Measurements from ENCODE around the gene TRIM69. TPM values are rescaled to one million over a fixed set of nuclear protein-coding genes. Genes with fewer than 3 reads are reported as not detected.
"Not testable (repeated sequence)": the region's sequence is repeated elsewhere in the genome, so short reads cannot be mapped to it uniquely, and the experiment has no call there.

Gene TRIM69
- total RNA-seq, 1 donor from 2014 or later = 19.6 TPM

GRCh38 chr15:44726568-44727484 lies 9.5 kb upstream of the TRIM69 start:
- TF ChIP-seq, protein P1, sequence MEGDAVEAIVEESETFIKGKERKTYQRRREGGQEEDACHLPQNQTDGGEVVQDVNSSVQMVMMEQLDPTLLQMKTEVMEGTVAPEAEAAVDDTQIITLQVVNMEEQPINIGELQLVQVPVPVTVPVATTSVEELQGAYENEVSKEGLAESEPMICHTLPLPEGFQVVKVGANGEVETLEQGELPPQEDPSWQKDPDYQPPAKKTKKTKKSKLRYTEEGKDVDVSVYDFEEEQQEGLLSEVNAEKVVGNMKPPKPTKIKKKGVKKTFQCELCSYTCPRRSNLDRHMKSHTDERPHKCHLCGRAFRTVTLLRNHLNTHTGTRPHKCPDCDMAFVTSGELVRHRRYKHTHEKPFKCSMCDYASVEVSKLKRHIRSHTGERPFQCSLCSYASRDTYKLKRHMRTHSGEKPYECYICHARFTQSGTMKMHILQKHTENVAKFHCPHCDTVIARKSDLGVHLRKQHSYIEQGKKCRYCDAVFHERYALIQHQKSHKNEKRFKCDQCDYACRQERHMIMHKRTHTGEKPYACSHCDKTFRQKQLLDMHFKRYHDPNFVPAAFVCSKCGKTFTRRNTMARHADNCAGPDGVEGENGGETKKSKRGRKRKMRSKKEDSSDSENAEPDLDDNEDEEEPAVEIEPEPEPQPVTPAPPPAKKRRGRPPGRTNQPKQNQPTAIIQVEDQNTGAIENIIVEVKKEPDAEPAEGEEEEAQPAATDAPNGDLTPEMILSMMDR (IDR thresholded peaks at IDR 0.05; ENCODE audit: unreplicated experiment) = no peak
- no peaks in the 10 kb centered on the region for H3K9me3 Mint-ChIP-seq
- H3K4me3 Mint-ChIP-seq = no peak overlapping the region
- H3K27me3 Mint-ChIP-seq (ENCODE audit: low read depth) = no peaks in the 10 kb centered on the region
- H3K36me3 Mint-ChIP-seq = peaks cover 2% of the 10 kb centered on the region
- no peak for DNase-seq (ENCODE audit: low spot score in 2 of 2, unreplicated experiment in 2 of 2)
- H3K27ac Mint-ChIP-seq = peak overlapping the region; percentile 99
- peaks cover 18% of the 10 kb centered on the region for H3K4me1 Mint-ChIP-seq

DNA sequence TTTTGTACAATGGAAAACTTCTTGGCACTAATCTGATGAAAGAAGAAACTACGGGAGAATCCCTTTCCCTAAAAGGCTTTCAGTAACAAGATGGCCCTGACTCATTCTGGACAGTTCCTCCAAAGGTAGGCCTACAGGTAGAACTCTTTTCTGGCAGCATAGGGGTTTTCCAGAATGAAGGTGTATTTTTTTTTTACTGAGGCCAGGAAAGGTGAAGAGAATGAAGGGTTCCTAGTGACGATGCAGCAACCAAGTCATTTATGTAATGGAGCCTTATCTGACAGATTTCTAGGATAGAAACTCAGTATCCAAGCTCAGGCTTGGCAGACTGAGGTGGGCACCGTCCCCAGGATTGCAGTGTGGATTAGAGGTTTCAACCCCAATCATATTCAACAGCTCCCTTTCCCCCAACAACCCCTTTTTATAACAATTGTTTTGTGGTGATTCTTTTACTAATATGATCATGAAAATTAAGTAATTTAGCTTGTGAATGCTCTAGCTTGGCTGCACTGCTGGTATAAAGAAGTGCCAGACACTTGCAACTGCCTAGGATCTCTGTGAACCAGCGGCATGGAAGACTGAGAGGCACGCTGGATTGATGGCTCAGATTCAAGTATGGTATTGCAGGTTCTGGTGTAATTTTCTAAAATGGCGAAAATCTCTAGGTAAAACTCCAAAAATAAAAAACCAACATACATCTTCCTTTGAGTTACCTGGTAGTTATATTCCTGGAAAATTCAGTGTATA lies 8.7 kb upstream of the TRIM69 start:
- H3K4me3 Mint-ChIP-seq = no peak overlapping the region
- H3K4me1 Mint-ChIP-seq = peaks cover 18% of the 10 kb centered on the region
- TF ChIP-seq, protein P1 (IDR thresholded peaks at IDR 0.05; ENCODE audit: unreplicated experiment) = no peak
- no peaks in the 10 kb centered on the region for H3K9me3 Mint-ChIP-seq
- peak overlapping the region; percentile 99 for H3K27ac Mint-ChIP-seq
- peaks cover 3% of the 10 kb centered on the region for H3K36me3 Mint-ChIP-seq
- DNase-seq (ENCODE audit: low spot score in 2 of 2, unreplicated experiment in 2 of 2) = no peak
- no peaks in the 10 kb centered on the region for H3K27me3 Mint-ChIP-seq (ENCODE audit: low read depth)

DNA sequence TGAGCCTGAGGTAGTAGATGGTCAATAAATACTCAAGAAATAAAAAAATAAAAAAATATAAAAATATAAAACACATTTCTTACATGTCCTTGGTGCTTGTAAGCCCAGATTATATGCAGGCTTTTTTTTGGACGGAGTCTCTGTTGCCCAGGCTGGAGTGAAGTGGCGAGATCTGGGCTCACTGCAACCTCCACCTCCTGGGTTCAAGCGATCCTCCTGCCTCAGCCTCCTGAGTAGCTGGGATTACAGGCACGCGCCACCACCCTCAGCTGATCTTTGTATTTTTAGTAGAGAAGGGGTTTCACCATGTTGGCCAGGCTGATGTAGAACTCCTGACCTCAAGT lies 8.1 kb upstream of the TRIM69 start:
- Mint-ChIP-seq H3K4me3 (peak overlapping the region; percentile 98), H3K27ac (peak overlapping the region; percentile 99), H3K4me1 (peaks cover 18% of the 10 kb centered on the region)
- H3K9me3 Mint-ChIP-seq; H3K36me3 Mint-ChIP-seq; DNase-seq (ENCODE audit: low spot score in 2 of 2, unreplicated experiment in 2 of 2); H3K27me3 Mint-ChIP-seq (ENCODE audit: low read depth): not testable (repeated sequence)

GRCh38 chr15:44728576-44729407 lies 7.5 kb upstream of the TRIM69 start:
- peak overlapping the region; percentile 99 for H3K27ac Mint-ChIP-seq
- H3K4me1 Mint-ChIP-seq = peaks cover 18% of the 10 kb centered on the region
- peak overlapping the region; percentile 98 for H3K4me3 Mint-ChIP-seq
- no peaks in the 10 kb centered on the region for H3K27me3 Mint-ChIP-seq (ENCODE audit: low read depth)
- DNase-seq (ENCODE audit: low spot score in 2 of 2, unreplicated experiment in 2 of 2) = peak; percentile 67 to 91
- H3K36me3 Mint-ChIP-seq = peaks cover 5% of the 10 kb centered on the region
- TF ChIP-seq, protein P1 (IDR thresholded peaks at IDR 0.05; ENCODE audit: unreplicated experiment) = no peak
- H3K9me3 Mint-ChIP-seq = no peaks in the 10 kb centered on the region

GRCh38 chr15:44729408-44730127 lies 6.8 kb upstream of the TRIM69 start:
- H3K36me3 Mint-ChIP-seq = peaks cover 5% of the 10 kb centered on the region
- H3K27me3 Mint-ChIP-seq (ENCODE audit: low read depth) = no peaks in the 10 kb centered on the region
- H3K4me1 Mint-ChIP-seq = peaks cover 18% of the 10 kb centered on the region
- peak overlapping the region; percentile 98 for H3K4me3 Mint-ChIP-seq
- DNase-seq (ENCODE audit: low spot score in 2 of 2, unreplicated experiment in 2 of 2) = no peak
- H3K27ac Mint-ChIP-seq = peak overlapping the region; percentile 99
- H3K9me3 Mint-ChIP-seq = no peaks in the 10 kb centered on the region
- TF ChIP-seq, protein P1 (IDR thresholded peaks at IDR 0.05; ENCODE audit: unreplicated experiment) = no peak

All from mesothelial cell of epicardium (in vitro differentiated cells).